Stimulated activated CD8-positive, alpha-beta memory T cell treated with anti-CD3 and anti-CD28 coated beads, Interleukin-2, amount 100 ng/mL, for 1 hour (primary cell): ENCODE measurements around the gene PRRC2B.
"Not testable (repeated sequence)": the region's sequence is repeated elsewhere in the genome, so short reads cannot be mapped to it uniquely, and the experiment has no call there.

Experiments used
- DNase-seq, 2 donors: peaks; one replicate each; pipeline ENCODE4 v3.0.0-alpha.2; 2020; ENCODE audit warnings: low read depth in 2 of 2

The PRRC2B gene

DNA sequence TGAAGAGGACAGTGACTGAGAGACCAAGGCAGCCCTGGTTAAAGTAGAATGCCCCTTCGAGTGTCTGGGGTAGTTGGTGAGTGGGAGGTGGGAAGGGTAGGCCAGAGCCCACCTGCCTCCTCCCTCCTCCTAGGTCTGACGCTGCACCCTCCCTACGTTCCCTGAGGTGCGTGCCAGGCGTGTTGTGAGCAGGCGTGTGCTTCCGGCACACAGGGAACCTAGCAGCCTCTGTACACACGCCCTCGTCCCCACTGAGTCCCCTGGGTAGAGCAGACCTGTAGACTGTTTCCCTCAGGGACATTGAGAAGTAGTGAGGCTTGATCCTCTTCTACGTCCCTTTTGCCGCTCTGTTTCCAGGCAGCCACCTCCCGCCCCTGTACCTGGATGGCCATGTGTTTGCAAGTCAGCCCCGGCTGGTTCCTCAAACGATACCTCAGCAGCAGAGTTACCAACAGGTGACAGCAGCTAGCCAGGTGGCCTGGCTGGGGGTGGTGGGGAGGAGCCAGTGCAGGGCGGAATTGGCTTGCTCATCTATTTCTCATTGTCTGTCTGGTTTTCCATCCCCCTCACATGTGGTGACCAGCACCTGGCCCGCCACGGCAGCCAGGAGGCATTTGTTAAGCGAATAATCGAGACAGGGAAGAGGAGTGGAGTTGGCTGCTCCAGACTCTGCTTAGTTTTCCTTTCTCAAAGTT, 92.0 kb downstream of the PRRC2B start:
- no peak for DNase-seq

DNA sequence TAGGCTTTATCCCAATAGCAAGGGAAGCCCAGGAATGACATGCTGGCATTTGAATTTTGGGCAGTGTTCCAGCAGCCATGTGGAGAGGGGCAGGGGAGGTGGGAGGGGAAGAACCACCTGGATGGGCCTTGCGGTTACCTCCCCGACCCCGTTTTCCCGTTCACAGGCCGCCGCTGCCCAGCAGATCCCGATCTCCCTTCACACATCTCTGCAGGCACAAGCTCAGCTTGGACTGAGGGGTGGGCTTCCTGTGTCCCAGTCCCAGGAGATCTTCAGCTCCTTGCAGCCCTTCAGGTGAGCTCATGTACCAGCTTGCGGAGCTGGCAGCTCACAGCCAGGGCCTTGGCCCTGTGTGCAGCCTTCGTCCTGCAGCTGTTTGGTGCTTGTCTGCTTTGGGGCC, 93.1 kb downstream of the PRRC2B start:
- no peak for DNase-seq

GRCh38 chr9:131487621-131488031, 93.7 kb downstream of the PRRC2B start:
- no peak for DNase-seq

GRCh38 chr9:131490514-131490913, 96.6 kb downstream of the PRRC2B start:
- DNase-seq: no peak

DNA sequence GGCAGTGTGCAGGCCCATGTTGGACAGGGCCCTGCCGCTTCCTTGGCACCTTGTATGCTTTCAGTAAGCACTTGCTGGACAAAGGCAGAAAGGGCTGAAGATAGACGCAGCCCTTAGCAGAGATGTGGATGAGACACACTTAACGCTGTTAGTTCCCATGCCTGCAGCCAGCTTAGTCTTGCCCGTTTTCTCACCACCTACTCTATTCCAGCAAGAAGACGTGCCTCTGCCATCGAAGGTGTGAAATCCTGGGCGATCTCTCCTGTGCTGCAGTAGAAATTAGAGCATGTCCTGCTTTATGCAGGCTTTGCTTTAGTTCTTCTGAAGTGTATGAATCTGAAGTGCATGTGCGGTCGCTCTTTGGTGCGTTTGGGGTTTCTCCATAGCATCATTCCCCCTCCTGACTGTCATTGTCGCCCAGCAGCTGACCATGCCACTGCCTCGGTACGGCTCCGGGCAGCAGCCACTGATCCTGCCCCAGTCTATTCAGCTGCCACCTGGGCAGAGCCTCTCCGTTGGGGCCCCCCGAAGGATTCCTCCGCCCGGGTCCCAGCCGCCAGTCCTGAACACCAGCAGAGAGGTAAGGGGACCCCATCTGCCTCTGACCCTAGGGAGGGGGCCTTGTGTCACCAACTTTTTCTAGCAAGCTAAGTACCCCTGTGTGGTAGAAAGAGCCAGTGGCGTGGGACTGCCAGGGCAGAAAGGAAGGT, 97.3 kb downstream of the PRRC2B start:
- no peak for DNase-seq

- no peak for DNase-seq
Measured at GRCh38 chr9:131492070-131492469, 98.2 kb downstream of the PRRC2B start.

GRCh38 chr9:131494296-131494870, 100.5 kb downstream of the PRRC2B start:
- no peak for DNase-seq

DNA sequence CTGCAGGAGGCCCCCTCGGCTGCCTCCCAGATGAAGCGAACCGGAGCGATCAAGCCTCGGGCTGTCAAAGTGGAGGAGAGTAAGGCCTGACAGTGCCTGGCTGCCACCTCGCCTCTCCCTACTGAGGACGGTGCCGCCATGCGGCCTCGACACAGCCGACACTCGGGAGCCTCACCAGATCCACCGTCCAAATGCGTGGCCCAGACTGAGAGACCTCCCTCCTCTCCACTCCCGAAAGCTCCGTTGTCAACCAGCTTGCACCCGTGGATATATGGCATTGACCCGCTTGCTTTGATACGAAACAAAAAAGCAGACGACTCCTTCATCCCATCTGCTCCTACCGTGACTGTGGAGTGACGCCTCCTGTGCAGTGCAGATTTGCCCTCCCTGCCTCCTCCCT, 101.9 kb downstream of the PRRC2B start:
- DNase-seq: no peak

GRCh38 chr9:131496844-131497405, 103.0 kb downstream of the PRRC2B start:
- DNase-seq: no peak

GRCh38 chr9:131499254-131499767, 105.4 kb downstream of the PRRC2B start:
- DNase-seq: no peak

GRCh38 chr9:131500377-131500776, 106.5 kb downstream of the PRRC2B start:
- peak; percentile 15 to 33 for DNase-seq

GRCh38 chr9:131500939-131501541, 107.2 kb downstream of the PRRC2B start:
- peak in 1 of 2 donors; percentile 29 for DNase-seq

- peak; percentile 69 to 79 for DNase-seq
Measured at GRCh38 chr9:131502781-131503625, 109.1 kb downstream of the PRRC2B start, which contains the start of gene POMT1. POMT1 (plus strand) TSS chr9:131502918; CDS start chr9:131504219, 1,301 bp downstream.

- peak; percentile 8 to 26 for DNase-seq
Measured at GRCh38 chr9:131503626-131504465, 110.0 kb downstream of the PRRC2B start.

DNA sequence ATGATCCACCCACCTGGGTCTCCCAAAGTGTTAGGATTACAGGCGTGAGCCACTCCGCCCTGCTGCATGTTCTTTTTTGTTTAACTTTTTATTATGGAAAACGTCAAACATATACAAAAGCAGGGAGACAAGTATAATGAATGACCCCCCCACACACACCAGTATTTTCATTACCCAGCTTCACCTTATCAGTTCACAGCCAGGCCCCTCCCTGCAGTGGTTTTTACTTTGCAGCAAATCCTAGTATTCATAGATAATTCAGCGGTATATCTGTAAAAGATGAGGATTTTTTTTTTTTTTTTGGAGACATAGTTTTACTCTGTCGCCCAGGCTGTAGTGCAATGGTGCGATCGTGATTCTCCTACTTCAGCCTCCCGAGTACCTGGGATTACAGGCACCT, 111.1 kb downstream of the PRRC2B start:
- no peak for DNase-seq

GRCh38 chr9:131511416-131511815, 117.5 kb downstream of the PRRC2B start:
- DNase-seq: no peak

GRCh38 chr9:131511880-131512279, 118.0 kb downstream of the PRRC2B start:
- no peak for DNase-seq

GRCh38 chr9:131513177-131513576, 119.3 kb downstream of the PRRC2B start:
- DNase-seq: no peak

DNA sequence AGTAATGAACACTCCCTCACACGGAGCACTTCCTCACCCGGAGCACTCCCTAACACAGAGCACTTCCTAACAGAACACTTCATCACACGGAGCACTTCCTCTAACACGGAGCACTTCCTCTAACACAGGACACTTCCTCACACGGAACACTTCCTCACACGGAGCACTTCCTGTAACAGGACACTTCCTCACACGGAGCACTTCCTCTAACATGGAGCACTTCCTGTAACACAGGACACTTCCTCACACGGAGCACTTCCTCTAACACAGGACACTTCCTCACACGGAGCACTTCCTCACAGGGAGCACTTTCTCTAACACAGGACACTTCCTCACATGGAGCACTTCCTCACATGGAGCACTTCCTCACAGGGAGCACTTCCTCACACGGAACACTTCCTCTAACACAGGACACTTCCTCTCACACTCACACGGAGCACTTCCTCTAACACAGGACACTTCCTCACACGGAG, 121.7 kb downstream of the PRRC2B start:
- not testable (repeated sequence) for DNase-seq

- DNase-seq: no peak
Measured at GRCh38 chr9:131516100-131516499, 122.2 kb downstream of the PRRC2B start.
